GM18502 (cell line): ENCODE measurements around the gene SFXN2.
"Not testable (repeated sequence)": the region's sequence is repeated elsewhere in the genome, so short reads cannot be mapped to it uniquely, and the experiment has no call there.

Source experiments
- ATAC-seq: cut with Tn5 transposase; IDR thresholded peaks from one replicate; pipeline ENCODE4 v1.9.1; 2021; ENCODE audit warnings: mild to moderate bottlenecking; ENCODE audit not compliant: unreplicated experiment, poor library complexity

Gene SFXN2

GRCh38 chr10:102678842-102679289 lies 35.6 kb upstream of the SFXN2 start:
- ATAC-seq = no peak

GRCh38 chr10:102679596-102679995 lies 34.8 kb upstream of the SFXN2 start:
- ATAC-seq = no peak

GRCh38 chr10:102681696-102682095 lies 32.7 kb upstream of the SFXN2 start:
- no peak for ATAC-seq

- no peak for ATAC-seq
Measured at GRCh38 chr10:102682416-102682815, 32.0 kb upstream of the SFXN2 start.

GRCh38 chr10:102682981-102683380 lies 31.5 kb upstream of the SFXN2 start:
- no peak for ATAC-seq

- ATAC-seq = no peak
Measured at GRCh38 chr10:102683736-102684135, 30.7 kb upstream of the SFXN2 start.

GRCh38 chr10:102691285-102692066 lies 23.0 kb upstream of the SFXN2 start:
- ATAC-seq = no peak

- not testable (repeated sequence) for ATAC-seq
Measured at GRCh38 chr10:102695401-102695800, 19.0 kb upstream of the SFXN2 start.

GRCh38 chr10:102696736-102697135 lies 17.7 kb upstream of the SFXN2 start:
- no peak for ATAC-seq

GRCh38 chr10:102698894-102699293 lies 15.5 kb upstream of the SFXN2 start:
- no peak for ATAC-seq

- no peak for ATAC-seq
Measured at GRCh38 chr10:102701272-102701671, 13.2 kb upstream of the SFXN2 start.

- no peak for ATAC-seq
Measured at GRCh38 chr10:102701796-102702195, 12.6 kb upstream of the SFXN2 start.

GRCh38 chr10:102702742-102703141 lies 11.7 kb upstream of the SFXN2 start:
- no peak for ATAC-seq

GRCh38 chr10:102704915-102705314 lies 9.5 kb upstream of the SFXN2 start:
- ATAC-seq = no peak

GRCh38 chr10:102705531-102705930 lies 8.9 kb upstream of the SFXN2 start:
- no peak for ATAC-seq

- ATAC-seq = no peak
Measured at GRCh38 chr10:102710609-102711008, 3.8 kb upstream of the SFXN2 start.

- ATAC-seq = no peak
Measured at GRCh38 chr10:102712089-102712488, 2.3 kb upstream of the SFXN2 start.

- ATAC-seq = no peak
Measured at GRCh38 chr10:102712843-102713538, 1.4 kb upstream of the SFXN2 start.

GRCh38 chr10:102713539-102713813 lies 960 bp upstream of the SFXN2 start:
- ATAC-seq = peak; percentile 46

GRCh38 chr10:102713814-102714620 lies 419 bp upstream of the SFXN2 start, which contains the start of gene ARL3:
ARL3 (minus strand) TSS chr10:102714397; CDS start chr10:102714275, 122 bp downstream.
- peak; percentile 76 for ATAC-seq

GRCh38 chr10:102715880-102716279 lies 1.4 kb downstream of the SFXN2 start:
- ATAC-seq = no peak
